Upper lobe of left lung (tissue), 6 donors: ENCODE data around the gene BANF2. TPM values are rescaled to one million over a fixed set of nuclear protein-coding genes. Genes with fewer than 3 reads are reported as not detected.

Experiments used
- ATAC-seq, 2 donors: fragments of 200-7000 bp; cut with Tn5 transposase; one replicate each; pipeline ENCODE4 v1.9.1; 2022; ENCODE audit warnings: mild to moderate bottlenecking in 2 of 2, moderate library complexity in 2 of 2; ENCODE audit not compliant: low FRiP score in 2 of 2
- DNase-seq, 2 donors: peaks; one replicate each; pipeline ENCODE4 v3.0.0-alpha.2; 2019 to 2020
- H3K27ac ChIP-seq, 4 donors: fragments of 200-600 bp; sonication (generic); one replicate each; pipeline ENCODE4 v1.5.1; 2016 to 2019
- H3K27me3 ChIP-seq, 4 donors: fragments of 200-600 bp; sonication (generic); one replicate each; pipeline ENCODE4 v1.5.1; 2017 to 2019
- H3K36me3 ChIP-seq, 4 donors: fragments of 200-600 bp; sonication (generic); one replicate each; pipeline ENCODE4 v1.5.1; 2016 to 2019
- H3K4me1 ChIP-seq, 4 donors: fragments of 200-600 bp; sonication (generic); one replicate each; pipeline ENCODE4 v1.5.1; 2018 to 2019
- H3K4me3 ChIP-seq, 4 donors: fragments of 200-600 bp; sonication (generic); one replicate each; pipeline ENCODE4 v1.5.1; 2017 to 2019; ENCODE audit warnings: mild to moderate bottlenecking in 2 of 4, moderate library complexity in 1 of 4
- H3K9me3 ChIP-seq, 4 donors: fragments of 200-600 bp; sonication (generic); one replicate each; pipeline ENCODE4 v1.5.1; 2018 to 2019
- EP300 ChIP-seq, 4 donors: sonication (generic); formaldehyde crosslinking; IDR thresholded peaks; one replicate each; pipeline ENCODE4 v1.5.1; 2017; ENCODE audit warnings: antibody characterized with exemption in 4 of 4, control low read depth in 2 of 4
- POLR2A ChIP-seq, 4 donors: fragments of 450-650 bp; IDR thresholded peaks; one replicate each; pipeline ENCODE4 v1.5.1; 2016 to 2017; ENCODE audit warnings: antibody characterized with exemption in 4 of 4, mild to moderate bottlenecking in 2 of 4
- POLR2AphosphoS5 ChIP-seq, 2 donors: sonication (generic); formaldehyde crosslinking; IDR thresholded peaks; one replicate each; pipeline ENCODE4 v1.5.1; 2017; ENCODE audit warnings: antibody characterized with exemption in 2 of 2
- WGBS, 2 donors: methylation state at CpG; one replicate each; pipeline ENCODE4 v1.1.5; 2017 to 2018; 5-methylcytosine and 5-hydroxymethylcytosine counted together
- total RNA-seq, 6 donors: library from RNA; depleted of rRNA in 4 of 6; stranded (reverse); fragments of >200 nt in 4 of 6; gene quantifications; one replicate each; pipeline versions ENCODE4 v1.1.0 to v1.2.1, GENCODE V29; 2016 to 2021
- TF ChIP-seq, protein P1 (sequence below), 6 experiments: fragments of 450-650 bp in 4 of 6; fragments of 200-600 bp in 2 of 6; sonication (generic) in 2 of 6; IDR thresholded peaks; one replicate each; pipeline ENCODE4 v1.5.1; 2016 to 2019; ENCODE audit warnings: antibody characterized with exemption in 6 of 6
- donor health status: DM: no; HTN: no; CAD: no; lungs with moderate emphysema.
- donor health status: DM: no; HTN: yes; CAD: no; lungs with severe emphysema.

Gene BANF2
- total RNA-seq, 6 donors from 2014 or later: not detected

DNA sequence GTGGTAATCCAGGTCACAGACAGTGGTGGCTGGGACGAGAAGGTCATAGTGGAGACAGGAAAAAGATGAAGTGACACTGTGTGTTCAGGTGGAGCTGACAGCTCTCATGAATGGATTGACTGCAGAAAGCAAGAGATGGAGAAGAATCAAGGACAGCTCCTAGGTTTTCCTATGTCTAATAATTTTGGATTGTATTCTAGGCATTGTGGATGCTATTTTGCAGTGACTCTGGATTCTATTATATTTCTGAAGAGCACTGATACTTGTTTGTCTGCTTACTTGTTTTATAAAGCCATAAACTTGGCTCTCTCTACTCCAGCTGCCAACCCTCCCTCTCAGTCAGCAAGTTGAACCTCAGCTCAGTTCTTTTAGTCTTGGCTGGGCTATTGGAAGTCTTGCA lies 58.7 kb downstream of the BANF2 start:
- no peak for DNase-seq
- Histone ChIP-seq H3K9me3 (peaks cover 3 to 10% (median 5%) of the 10 kb centered on the region in 4 donors), H3K27me3 (no peaks in the 10 kb centered on the region), H3K4me1 (peaks cover 0 to 11% (median 3%) of the 10 kb centered on the region in 4 donors), H3K27ac (no peak overlapping the region), H3K36me3 (no peaks in the 10 kb centered on the region), H3K4me3 (no peak overlapping the region)
- TF ChIP-seq POLR2AphosphoS5 (IDR thresholded peaks at IDR 0.05): no peak
- no peak for TF ChIP-seq EP300 (IDR thresholded peaks at IDR 0.05)
- TF ChIP-seq, protein P1, sequence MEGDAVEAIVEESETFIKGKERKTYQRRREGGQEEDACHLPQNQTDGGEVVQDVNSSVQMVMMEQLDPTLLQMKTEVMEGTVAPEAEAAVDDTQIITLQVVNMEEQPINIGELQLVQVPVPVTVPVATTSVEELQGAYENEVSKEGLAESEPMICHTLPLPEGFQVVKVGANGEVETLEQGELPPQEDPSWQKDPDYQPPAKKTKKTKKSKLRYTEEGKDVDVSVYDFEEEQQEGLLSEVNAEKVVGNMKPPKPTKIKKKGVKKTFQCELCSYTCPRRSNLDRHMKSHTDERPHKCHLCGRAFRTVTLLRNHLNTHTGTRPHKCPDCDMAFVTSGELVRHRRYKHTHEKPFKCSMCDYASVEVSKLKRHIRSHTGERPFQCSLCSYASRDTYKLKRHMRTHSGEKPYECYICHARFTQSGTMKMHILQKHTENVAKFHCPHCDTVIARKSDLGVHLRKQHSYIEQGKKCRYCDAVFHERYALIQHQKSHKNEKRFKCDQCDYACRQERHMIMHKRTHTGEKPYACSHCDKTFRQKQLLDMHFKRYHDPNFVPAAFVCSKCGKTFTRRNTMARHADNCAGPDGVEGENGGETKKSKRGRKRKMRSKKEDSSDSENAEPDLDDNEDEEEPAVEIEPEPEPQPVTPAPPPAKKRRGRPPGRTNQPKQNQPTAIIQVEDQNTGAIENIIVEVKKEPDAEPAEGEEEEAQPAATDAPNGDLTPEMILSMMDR (IDR thresholded peaks at IDR 0.05): no peak
- no peak for TF ChIP-seq POLR2A (IDR thresholded peaks at IDR 0.05)
- WGBS, 2 donors: 91 to 92% methylated on average over 1 of the region's 1 CpG
- no peak for ATAC-seq

DNA sequence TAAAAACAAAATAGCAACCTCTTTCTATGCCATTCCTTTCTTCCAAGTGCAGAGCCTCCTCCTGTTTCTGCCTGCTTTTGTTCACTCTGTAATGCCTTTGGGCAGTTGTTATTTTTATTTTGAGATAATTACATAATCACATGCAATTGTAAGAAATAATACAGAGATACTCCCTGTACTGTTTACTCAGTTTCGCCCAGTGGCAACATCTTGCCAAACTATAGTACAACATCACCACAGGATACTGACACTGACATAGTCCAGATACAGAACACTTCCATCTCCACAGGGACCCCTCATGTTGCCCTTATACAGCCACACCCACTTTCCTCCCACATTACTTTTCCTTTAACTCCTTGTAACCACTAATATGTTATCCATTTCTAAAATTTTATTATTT lies 59.7 kb downstream of the BANF2 start:
- Histone ChIP-seq H3K27me3 (no peaks in the 10 kb centered on the region), H3K9me3 (peaks cover 3 to 10% (median 5%) of the 10 kb centered on the region in 4 donors), H3K4me1 (peaks cover 0 to 11% (median 3%) of the 10 kb centered on the region in 4 donors), H3K36me3 (no peaks in the 10 kb centered on the region), H3K27ac (no peak overlapping the region), H3K4me3 (no peak overlapping the region)
- no peak for DNase-seq
- peak in 1 of 2 donors; percentile 53 for ATAC-seq
- WGBS, 2 donors: 64 to 83% methylated on average over 1 of the region's 1 CpG
- TF ChIP-seq, protein P1 (IDR thresholded peaks at IDR 0.05): no peak
- TF ChIP-seq EP300 (IDR thresholded peaks at IDR 0.05) (no peak), POLR2A (IDR thresholded peaks at IDR 0.05) (no peak), POLR2AphosphoS5 (IDR thresholded peaks at IDR 0.05) (no peak)

DNA sequence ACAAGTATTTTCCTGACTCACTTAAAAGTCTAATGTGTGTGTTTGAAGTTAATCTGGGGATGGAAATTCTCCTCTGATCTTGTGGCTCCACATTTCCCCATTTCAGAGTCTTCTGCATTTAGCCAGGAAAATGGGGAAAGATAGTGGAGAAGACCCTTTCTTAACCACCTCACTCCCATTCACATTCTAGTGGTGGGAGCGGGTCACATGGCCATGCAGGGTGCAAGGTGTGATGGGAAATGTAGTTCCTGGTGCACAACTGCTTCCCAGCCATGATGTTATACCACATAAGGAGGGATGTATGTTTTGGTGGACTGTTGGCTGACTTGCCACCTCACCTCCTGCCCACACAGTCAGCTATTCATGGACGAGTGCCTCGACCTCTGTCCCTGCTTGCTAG lies 61.8 kb downstream of the BANF2 start:
- Histone ChIP-seq H3K4me3 (no peak overlapping the region), H3K36me3 (no peaks in the 10 kb centered on the region), H3K27ac (no peak overlapping the region), H3K4me1 (peaks cover 0 to 11% (median 3%) of the 10 kb centered on the region in 4 donors), H3K27me3 (no peaks in the 10 kb centered on the region), H3K9me3 (peaks cover 3 to 10% (median 5%) of the 10 kb centered on the region in 4 donors)
- WGBS, 2 donors: 87 to 93% methylated on average over 3 of the region's 3 CpGs
- ATAC-seq (no peak), DNase-seq (no peak)
- no peak for TF ChIP-seq POLR2AphosphoS5 (IDR thresholded peaks at IDR 0.05)
- no peak for TF ChIP-seq EP300 (IDR thresholded peaks at IDR 0.05)
- TF ChIP-seq POLR2A (IDR thresholded peaks at IDR 0.05): no peak
- TF ChIP-seq, protein P1 (IDR thresholded peaks at IDR 0.05): no peak

DNA sequence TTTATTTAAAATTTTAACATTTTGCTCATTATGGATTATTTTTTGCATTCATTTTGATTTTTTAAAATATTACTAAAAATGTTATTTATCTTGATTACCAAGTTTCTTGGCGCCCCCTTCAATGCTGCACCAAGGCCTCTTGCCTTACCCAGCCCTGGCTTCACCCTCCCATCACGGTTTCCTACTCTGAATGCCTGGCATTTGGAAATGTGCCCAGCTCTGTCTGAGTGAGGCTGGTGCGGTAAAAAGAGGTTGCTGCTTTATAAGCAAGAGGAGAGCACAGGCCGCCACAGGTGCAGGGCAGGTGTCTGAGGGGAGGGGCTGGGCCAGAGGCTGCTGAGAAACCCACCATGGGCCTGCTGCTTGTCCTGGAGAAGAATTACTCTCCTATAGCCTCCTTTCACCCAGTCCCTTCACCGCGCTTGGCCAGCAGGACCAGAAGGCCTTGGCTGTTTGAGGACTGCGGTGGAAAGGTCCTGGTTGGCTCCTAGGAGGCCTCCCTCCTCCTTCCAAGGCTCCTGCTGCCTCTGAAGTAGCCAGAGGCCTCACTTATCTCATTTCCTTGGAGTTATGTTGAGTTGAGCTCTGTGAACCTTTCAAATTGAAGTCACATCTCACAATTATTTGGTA lies 62.6 kb downstream of the BANF2 start:
- no peak overlapping the region for H3K4me3 ChIP-seq
- no peak for ATAC-seq
- no peak for DNase-seq
- 63 to 66% methylated on average over 7 of the region's 7 CpGs for WGBS, 2 donors
- H3K27me3 ChIP-seq: no peaks in the 10 kb centered on the region
- no peak for TF ChIP-seq EP300 (IDR thresholded peaks at IDR 0.05)
- H3K4me1 ChIP-seq: peaks cover 0 to 15% (median 3%) of the 10 kb centered on the region in 4 donors
- H3K36me3 ChIP-seq: no peaks in the 10 kb centered on the region
- no peak overlapping the region for H3K27ac ChIP-seq
- H3K9me3 ChIP-seq: peaks cover 3 to 10% (median 5%) of the 10 kb centered on the region in 4 donors

DNA sequence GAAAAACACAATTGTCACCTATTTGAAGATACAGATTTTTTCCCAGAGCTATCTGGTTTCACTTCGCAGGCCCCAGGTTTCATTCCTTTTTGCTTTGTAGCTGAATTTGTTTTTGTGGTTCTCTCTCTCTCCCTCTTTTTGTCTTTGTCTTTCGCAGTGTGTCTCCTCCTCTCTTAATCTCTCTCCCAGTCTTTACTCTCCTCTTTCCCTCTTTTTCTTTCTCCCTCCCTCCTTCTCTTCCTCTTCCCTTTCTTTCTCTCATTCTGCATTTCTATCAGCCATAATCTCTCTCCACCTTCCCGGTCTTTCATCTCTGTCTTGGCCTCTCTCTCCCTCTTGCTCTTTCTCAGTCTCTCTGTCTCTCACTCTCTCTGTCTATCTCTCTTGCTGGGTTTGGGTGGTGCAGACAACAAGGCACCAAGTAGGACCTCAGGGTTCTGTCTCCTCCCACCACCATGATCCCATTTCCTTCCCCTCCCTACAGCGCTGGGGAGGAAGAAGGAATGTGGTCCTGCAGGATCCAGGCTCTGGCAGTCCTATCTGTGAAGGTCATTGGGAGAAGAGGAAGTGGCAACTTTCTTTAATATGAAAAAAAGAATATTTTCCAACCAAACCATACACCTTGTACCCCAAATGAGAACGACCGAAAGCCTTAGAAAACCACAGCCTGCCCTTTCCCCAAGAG lies 63.2 kb downstream of the BANF2 start:
- ATAC-seq: no peak

More for the DNA sequence above, 63.2 kb downstream of the BANF2 start:
- 64 to 82% methylated on average over 6 of the region's 6 CpGs for WGBS, 2 donors
- Histone ChIP-seq H3K4me1 (peaks cover 0 to 16% (median 3%) of the 10 kb centered on the region in 4 donors), H3K27me3 (no peaks in the 10 kb centered on the region), H3K9me3 (peaks cover 3 to 10% (median 5%) of the 10 kb centered on the region in 4 donors), H3K36me3 (no peaks in the 10 kb centered on the region), H3K27ac (no peak overlapping the region), H3K4me3 (no peak overlapping the region)
- DNase-seq: peak in 1 of 2 donors; percentile 26
- TF ChIP-seq POLR2A (IDR thresholded peaks at IDR 0.05) (no peak), POLR2AphosphoS5 (IDR thresholded peaks at IDR 0.05) (no peak), EP300 (IDR thresholded peaks at IDR 0.05) (no peak)
- TF ChIP-seq, protein P1 (IDR thresholded peaks at IDR 0.05): no peak
